GM13976 (cell line): Measurements from ENCODE around the gene HAS3.

Source experiments
- DNase-seq: peaks from one replicate; pipeline ENCODE4 v3.0.0; 2012; ENCODE audit warnings: low spot score
- CTCF ChIP-seq: IDR thresholded peaks from 2 replicates; pipeline ENCODE4 v1.5.1; 2012; ENCODE audit warnings: borderline replicate concordance, mild to moderate bottlenecking; ENCODE audit not compliant: insufficient read depth; ENCODE audit errors: extremely low read depth, missing control alignments, control extremely low read depth
- in situ Hi-C: fragments of 300-500 bp; cut with MboI; formaldehyde crosslinking; loops from one replicate; pipeline ENCODE4 v1.12.0; 2022; ENCODE audit warnings: low sequenced_read_pairs, mixed read lengths, inconsistent platforms; ENCODE audit not compliant: unreplicated experiment

Gene HAS3

GRCh38 chr16:69160192-69160591 lies 54.7 kb downstream of the HAS3 start:
- in situ Hi-C loops: no loop called here
- no peak for TF ChIP-seq CTCF
- no peak for DNase-seq

- in situ Hi-C loops: no loop called here
These were observed 60.1 kb downstream of the HAS3 start for GRCh38 chr16:69165584-69165983.

GRCh38 chr16:69166221-69166833 lies 60.9 kb downstream of the HAS3 start:
- in situ Hi-C loops: no loop called here
- no peak for TF ChIP-seq CTCF
- DNase-seq: peak; percentile 72

More at GRCh38 chr16:69165584-69165983, 60.1 kb downstream of the HAS3 start:
- TF ChIP-seq CTCF: no peak
- no peak for DNase-seq

GRCh38 chr16:69166946-69167930 lies 61.8 kb downstream of the HAS3 start:
- in situ Hi-C loops: no loop called here
- TF ChIP-seq CTCF: no peak
- no peak for DNase-seq
